ENCODE measurements around the gene KATNB1. TPM values are rescaled to one million over a fixed set of nuclear protein-coding genes. Genes with fewer than 3 reads are reported as not detected.

The KATNB1 gene
- total RNA-seq, 1 experiment from 2014 or later = 60.4 TPM

DNA sequence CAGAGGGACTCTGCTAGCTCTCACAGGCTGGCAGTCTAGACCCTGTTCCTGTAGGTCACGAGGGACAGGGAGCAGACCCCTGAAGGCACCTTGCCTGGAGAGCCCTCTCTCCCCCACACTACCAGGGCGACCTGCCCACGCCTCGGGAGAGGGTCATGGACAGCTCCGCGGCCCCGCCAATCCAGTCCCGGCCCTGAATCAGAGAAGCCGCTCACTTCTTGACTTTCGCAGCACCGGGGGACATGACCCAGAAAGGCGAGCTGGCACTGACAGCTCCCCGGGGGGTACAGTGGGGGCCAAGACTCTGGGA is 61.6 kb downstream of the KATNB1 start:
- Mint-ChIP-seq H3K27me3 (ENCODE audit: low read depth) (peaks cover 28% of the 10 kb centered on the region), H3K9me3 (no peaks in the 10 kb centered on the region), H3K27ac (no peak overlapping the region), H3K36me3 (no peaks in the 10 kb centered on the region), H3K4me3 (no peak overlapping the region), H3K4me1 (peaks cover 52% of the 10 kb centered on the region)
- ChIA-PET CTCF (interaction anchor here (0.6 to 10.8 kb wide), 7 partner anchors 11 to 66 kb away, joined by 3 to 120 read pairs (median 3); no protein-coding TSS in a partner anchor), POLR2A (no interaction called here)
- no peak for ATAC-seq
- no peak for DNase-seq (ENCODE audit: low spot score)
- TF ChIP-seq ATF1 (CRISPR knock-in tag; IDR thresholded peaks at IDR 0.05) (no peak), MYBL2 (CRISPR knock-in tag; IDR thresholded peaks at IDR 0.05) (no peak)

- peak overlapping the region; percentile 60 for H3K27ac Mint-ChIP-seq
- peaks cover 55% of the 10 kb centered on the region for H3K4me1 Mint-ChIP-seq
- peak overlapping the region; percentile 59 for H3K4me3 Mint-ChIP-seq
- no peaks in the 10 kb centered on the region for H3K9me3 Mint-ChIP-seq
- no peaks in the 10 kb centered on the region for H3K36me3 Mint-ChIP-seq
- peaks cover 30% of the 10 kb centered on the region for H3K27me3 Mint-ChIP-seq (ENCODE audit: low read depth)
- POLR2A ChIA-PET = no interaction called here
- ATAC-seq (peak; percentile 42), DNase-seq (ENCODE audit: low spot score) (peak; percentile 67)
- CTCF ChIA-PET = interaction anchor here (0.6 to 10.8 kb wide), 8 partner anchors 15 to 180 kb away, joined by 3 to 120 read pairs (median 3); no protein-coding TSS in a partner anchor
- 0 out of 2 replicates have a peak, but pooled peaks have one; percentile 24 for TF ChIP-seq GABPB1 (CRISPR knock-in tag; IDR thresholded peaks at IDR 0.05)
- TF ChIP-seq, protein P1, sequence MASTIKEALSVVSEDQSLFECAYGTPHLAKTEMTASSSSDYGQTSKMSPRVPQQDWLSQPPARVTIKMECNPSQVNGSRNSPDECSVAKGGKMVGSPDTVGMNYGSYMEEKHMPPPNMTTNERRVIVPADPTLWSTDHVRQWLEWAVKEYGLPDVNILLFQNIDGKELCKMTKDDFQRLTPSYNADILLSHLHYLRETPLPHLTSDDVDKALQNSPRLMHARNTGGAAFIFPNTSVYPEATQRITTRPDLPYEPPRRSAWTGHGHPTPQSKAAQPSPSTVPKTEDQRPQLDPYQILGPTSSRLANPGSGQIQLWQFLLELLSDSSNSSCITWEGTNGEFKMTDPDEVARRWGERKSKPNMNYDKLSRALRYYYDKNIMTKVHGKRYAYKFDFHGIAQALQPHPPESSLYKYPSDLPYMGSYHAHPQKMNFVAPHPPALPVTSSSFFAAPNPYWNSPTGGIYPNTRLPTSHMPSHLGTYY (CRISPR knock-in tag; IDR thresholded peaks at IDR 0.05) = no peak
Observed at GRCh38 chr16:57797526-57798266, 62.1 kb downstream of the KATNB1 start.

GRCh38 chr16:57798267-57798810 is 62.8 kb downstream of the KATNB1 start:
- peaks cover 31% of the 10 kb centered on the region for H3K27me3 Mint-ChIP-seq (ENCODE audit: low read depth)
- no peaks in the 10 kb centered on the region for H3K9me3 Mint-ChIP-seq
- H3K4me3 Mint-ChIP-seq = peak overlapping the region; percentile 45
- peaks cover 61% of the 10 kb centered on the region for H3K4me1 Mint-ChIP-seq
- H3K27ac Mint-ChIP-seq = no peak overlapping the region
- ChIA-PET CTCF (interaction anchor here (0.9 to 10.8 kb wide), 4 partner anchors 22 to 179 kb away, joined by 3 to 120 read pairs (median 4); no protein-coding TSS in a partner anchor), POLR2A (no interaction called here)
- no peak for DNase-seq (ENCODE audit: low spot score)
- peak; percentile 5 for ATAC-seq
- TF ChIP-seq ZNF416 (CRISPR knock-in tag; IDR thresholded peaks at IDR 0.05) (no peak), GABPB1 (CRISPR knock-in tag; IDR thresholded peaks at IDR 0.05) (0 out of 2 replicates have a peak, but pooled peaks have one; percentile 4)
- no peaks in the 10 kb centered on the region for H3K36me3 Mint-ChIP-seq

DNA sequence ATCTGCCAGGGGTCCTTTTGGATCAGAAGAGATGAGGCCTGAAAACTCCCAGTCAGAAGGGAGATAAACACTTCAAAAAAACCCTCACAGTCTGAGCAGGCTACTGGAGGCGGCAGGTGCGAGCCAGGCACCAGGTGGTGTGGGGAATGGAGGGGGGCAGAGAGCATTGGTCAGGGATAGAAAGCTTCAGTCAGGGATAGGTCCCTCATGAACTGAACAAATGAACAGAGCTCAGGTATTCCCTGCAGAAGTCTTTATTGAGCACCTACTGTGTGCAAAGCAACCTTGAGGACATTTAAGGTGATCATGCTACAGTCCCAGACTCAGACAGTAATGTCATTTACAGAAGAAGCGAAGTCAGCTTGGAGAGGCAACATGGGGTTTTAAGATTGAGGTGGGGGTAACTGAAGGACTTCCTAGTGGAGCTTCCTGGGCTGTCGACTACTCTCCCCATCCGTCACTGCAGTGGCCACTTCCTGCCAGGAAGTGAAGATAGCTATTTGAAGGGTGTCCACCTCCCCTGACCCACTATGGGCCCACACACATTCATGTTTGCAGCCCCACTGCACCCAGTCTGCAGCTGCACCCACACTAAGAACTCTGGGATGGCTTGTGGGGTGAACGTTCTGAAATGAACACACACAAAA is 63.5 kb downstream of the KATNB1 start:
- no peak overlapping the region; the same call in 1 of the 2 replicates for H3K27ac Mint-ChIP-seq
- no peaks in the 10 kb centered on the region for H3K36me3 Mint-ChIP-seq
- ChIA-PET CTCF (interaction anchor here (0.9 to 10.8 kb wide), 5 partner anchors 23 to 323 kb away, joined by 3 to 120 read pairs (median 6); no protein-coding TSS in a partner anchor), POLR2A (interaction anchor here (0.8 kb wide), 1 partner anchor 11 kb away, joined by 3 read pairs; no protein-coding TSS in a partner anchor)
- peaks cover 31% of the 10 kb centered on the region for H3K27me3 Mint-ChIP-seq (ENCODE audit: low read depth)
- ATAC-seq (no peak), DNase-seq (ENCODE audit: low spot score) (no peak)
- peaks cover 67% of the 10 kb centered on the region for H3K4me1 Mint-ChIP-seq
- no peak overlapping the region; the same call in 1 of the 2 replicates for H3K4me3 Mint-ChIP-seq
- TF ChIP-seq ZNF671 (CRISPR knock-in tag; IDR thresholded peaks at IDR 0.05) (no peak), OVOL2 (CRISPR knock-in tag; IDR thresholded peaks at IDR 0.05; ENCODE audit: borderline replicate concordance) (no peak), ATF1 (CRISPR knock-in tag; IDR thresholded peaks at IDR 0.05) (no peak)
- TF ChIP-seq, protein P2, sequence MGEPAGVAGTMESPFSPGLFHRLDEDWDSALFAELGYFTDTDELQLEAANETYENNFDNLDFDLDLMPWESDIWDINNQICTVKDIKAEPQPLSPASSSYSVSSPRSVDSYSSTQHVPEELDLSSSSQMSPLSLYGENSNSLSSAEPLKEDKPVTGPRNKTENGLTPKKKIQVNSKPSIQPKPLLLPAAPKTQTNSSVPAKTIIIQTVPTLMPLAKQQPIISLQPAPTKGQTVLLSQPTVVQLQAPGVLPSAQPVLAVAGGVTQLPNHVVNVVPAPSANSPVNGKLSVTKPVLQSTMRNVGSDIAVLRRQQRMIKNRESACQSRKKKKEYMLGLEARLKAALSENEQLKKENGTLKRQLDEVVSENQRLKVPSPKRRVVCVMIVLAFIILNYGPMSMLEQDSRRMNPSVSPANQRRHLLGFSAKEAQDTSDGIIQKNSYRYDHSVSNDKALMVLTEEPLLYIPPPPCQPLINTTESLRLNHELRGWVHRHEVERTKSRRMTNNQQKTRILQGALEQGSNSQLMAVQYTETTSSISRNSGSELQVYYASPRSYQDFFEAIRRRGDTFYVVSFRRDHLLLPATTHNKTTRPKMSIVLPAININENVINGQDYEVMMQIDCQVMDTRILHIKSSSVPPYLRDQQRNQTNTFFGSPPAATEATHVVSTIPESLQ (CRISPR knock-in tag; IDR thresholded peaks at IDR 0.05) = no peak
- TF ChIP-seq, protein P3, sequence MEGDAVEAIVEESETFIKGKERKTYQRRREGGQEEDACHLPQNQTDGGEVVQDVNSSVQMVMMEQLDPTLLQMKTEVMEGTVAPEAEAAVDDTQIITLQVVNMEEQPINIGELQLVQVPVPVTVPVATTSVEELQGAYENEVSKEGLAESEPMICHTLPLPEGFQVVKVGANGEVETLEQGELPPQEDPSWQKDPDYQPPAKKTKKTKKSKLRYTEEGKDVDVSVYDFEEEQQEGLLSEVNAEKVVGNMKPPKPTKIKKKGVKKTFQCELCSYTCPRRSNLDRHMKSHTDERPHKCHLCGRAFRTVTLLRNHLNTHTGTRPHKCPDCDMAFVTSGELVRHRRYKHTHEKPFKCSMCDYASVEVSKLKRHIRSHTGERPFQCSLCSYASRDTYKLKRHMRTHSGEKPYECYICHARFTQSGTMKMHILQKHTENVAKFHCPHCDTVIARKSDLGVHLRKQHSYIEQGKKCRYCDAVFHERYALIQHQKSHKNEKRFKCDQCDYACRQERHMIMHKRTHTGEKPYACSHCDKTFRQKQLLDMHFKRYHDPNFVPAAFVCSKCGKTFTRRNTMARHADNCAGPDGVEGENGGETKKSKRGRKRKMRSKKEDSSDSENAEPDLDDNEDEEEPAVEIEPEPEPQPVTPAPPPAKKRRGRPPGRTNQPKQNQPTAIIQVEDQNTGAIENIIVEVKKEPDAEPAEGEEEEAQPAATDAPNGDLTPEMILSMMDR (IDR thresholded peaks at IDR 0.05) = no peak
- no peaks in the 10 kb centered on the region for H3K9me3 Mint-ChIP-seq
